Keratinocyte (primary cell): ENCODE measurements around the gene GOLGA6D.
"Not testable (repeated sequence)": the region's sequence is repeated elsewhere in the genome, so short reads cannot be mapped to it uniquely, and the experiment has no call there.

Experiments used
- EZH2 ChIP-seq: IDR thresholded peaks from one replicate; pipeline ENCODE4 v1.6.1; 2012; ENCODE audit warnings: inconsistent platforms, mild to moderate bottlenecking, low read length, moderate library complexity
- TF ChIP-seq, protein P1 (sequence below), 3 experiments: IDR thresholded peaks in 1 of 3; conservative IDR thresholded peaks in 1 of 3; optimal IDR thresholded peaks in 1 of 3; 2 replicates in 2 of 3; 3 replicates in 1 of 3; pipeline versions ENCODE3 to v1.5.1; 2011; ENCODE audit warnings: low read length in 3 of 3, mild to moderate bottlenecking in 3 of 3, moderate library complexity in 2 of 3, control low read depth in 1 of 3, inconsistent platforms in 1 of 3; ENCODE audit not compliant: insufficient read depth in 2 of 3; ENCODE audit errors: extremely low read depth in 1 of 3

DNA sequence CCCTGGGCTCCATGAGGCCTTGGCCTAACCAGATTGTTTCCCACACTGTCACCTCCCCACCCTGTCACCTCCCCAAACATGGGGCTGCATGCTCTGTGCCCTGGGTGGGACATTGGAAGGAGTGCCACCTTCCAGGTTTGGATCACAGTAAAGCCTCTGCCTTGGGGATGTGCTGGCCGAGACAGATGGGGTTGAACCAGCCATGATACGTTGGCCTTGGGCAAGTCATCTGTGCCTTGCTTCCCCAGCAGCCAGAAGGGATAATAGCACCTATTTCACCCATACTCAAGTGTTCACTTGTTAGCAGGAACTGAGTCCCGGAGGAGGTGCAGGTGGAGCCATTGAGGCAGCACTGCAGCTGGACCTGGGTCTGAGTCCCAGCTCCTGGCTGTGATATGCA, 7.0 kb upstream of the GOLGA6D start:
- TF ChIP-seq, protein P1, sequence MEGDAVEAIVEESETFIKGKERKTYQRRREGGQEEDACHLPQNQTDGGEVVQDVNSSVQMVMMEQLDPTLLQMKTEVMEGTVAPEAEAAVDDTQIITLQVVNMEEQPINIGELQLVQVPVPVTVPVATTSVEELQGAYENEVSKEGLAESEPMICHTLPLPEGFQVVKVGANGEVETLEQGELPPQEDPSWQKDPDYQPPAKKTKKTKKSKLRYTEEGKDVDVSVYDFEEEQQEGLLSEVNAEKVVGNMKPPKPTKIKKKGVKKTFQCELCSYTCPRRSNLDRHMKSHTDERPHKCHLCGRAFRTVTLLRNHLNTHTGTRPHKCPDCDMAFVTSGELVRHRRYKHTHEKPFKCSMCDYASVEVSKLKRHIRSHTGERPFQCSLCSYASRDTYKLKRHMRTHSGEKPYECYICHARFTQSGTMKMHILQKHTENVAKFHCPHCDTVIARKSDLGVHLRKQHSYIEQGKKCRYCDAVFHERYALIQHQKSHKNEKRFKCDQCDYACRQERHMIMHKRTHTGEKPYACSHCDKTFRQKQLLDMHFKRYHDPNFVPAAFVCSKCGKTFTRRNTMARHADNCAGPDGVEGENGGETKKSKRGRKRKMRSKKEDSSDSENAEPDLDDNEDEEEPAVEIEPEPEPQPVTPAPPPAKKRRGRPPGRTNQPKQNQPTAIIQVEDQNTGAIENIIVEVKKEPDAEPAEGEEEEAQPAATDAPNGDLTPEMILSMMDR (optimal IDR thresholded peaks at IDR 0.05 in 1 of 3, IDR thresholded peaks at IDR 0.05 in 1 of 3, conservative IDR thresholded peaks at IDR 0.05 in 1 of 3; ENCODE audit: extremely low read depth in 1 of 3, insufficient read depth in 2 of 3, low read length in 3 of 3), result not testable (repeated sequence)
- not testable (repeated sequence) for TF ChIP-seq EZH2
